HFFc6 (cell line): ENCODE measurements around the gene GALK1. TPM values are rescaled to one million over a fixed set of nuclear protein-coding genes. Genes with fewer than 3 reads are reported as not detected.

Experiments
- DNase-seq: peaks from one replicate; pipeline ENCODE4 v3.0.0-alpha.2; 2018
- H3K27ac Mint-ChIP-seq: 2 replicates; pipeline ENCODE4 v1.8.0; 2020; ENCODE audit warnings: mild to moderate bottlenecking, mixed read lengths
- H3K27me3 Mint-ChIP-seq: 2 replicates; pipeline ENCODE4 v1.8.0; 2021; ENCODE audit warnings: mild to moderate bottlenecking, moderate library complexity, mixed read lengths; ENCODE audit not compliant: insufficient read depth
- H3K36me3 Mint-ChIP-seq: 2 replicates; pipeline ENCODE4 v1.8.0; 2021; ENCODE audit warnings: low read depth, mixed read lengths
- H3K4me1 Mint-ChIP-seq: 2 replicates; pipeline ENCODE4 v1.8.0; 2020; ENCODE audit warnings: low read depth, mixed read lengths
- H3K4me3 Mint-ChIP-seq: 2 replicates; pipeline ENCODE4 v1.8.0; 2020; ENCODE audit warnings: mild to moderate bottlenecking, moderate library complexity, mixed read lengths
- H3K9me3 Mint-ChIP-seq: 2 replicates; pipeline ENCODE4 v1.8.0; 2020; ENCODE audit warnings: mild to moderate bottlenecking, mixed read lengths
- CTCF ChIP-seq: fragments of 200-600 bp; sonication (generic); IDR thresholded peaks from 2 replicates; pipeline ENCODE4 v1.5.0; 2021; ENCODE audit warnings: antibody characterized with exemption, mild to moderate bottlenecking
- total RNA-seq, 6 experiments: library from RNA; stranded (reverse); fragmentation: NEBNext Ultra II Directional; extraction: Animal tissue kit (Norgen Biotek cat#: 25700); gene quantifications; 2 replicates in 1 of 6; 3 replicates in 5 of 6; pipeline ENCODE4 v1.2.3, GENCODE V29; 2021

The GALK1 gene
- total RNA-seq, 6 experiments from 2014 or later, result 33.8 to 43.2 (median 37.7) TPM

- Mint-ChIP-seq H3K4me3 (no peak overlapping the region), H3K27ac (no peak overlapping the region), H3K36me3 (peaks cover 9% of the 10 kb centered on the region), H3K4me1 (peaks cover 22% of the 10 kb centered on the region), H3K9me3 (no peaks in the 10 kb centered on the region), H3K27me3 (no peaks in the 10 kb centered on the region)
- no peak for DNase-seq
- TF ChIP-seq CTCF, result no peak
These were observed 26.3 kb upstream of the GALK1 start for GRCh38 chr17:75791254-75791653.

GRCh38 chr17:75785016-75785890, 20.3 kb upstream of the GALK1 start:
- Mint-ChIP-seq H3K36me3 (peaks cover 16% of the 10 kb centered on the region), H3K9me3 (peaks cover 3% of the 10 kb centered on the region; the same call in 1 of the 2 replicates), H3K27me3 (no peaks in the 10 kb centered on the region), H3K27ac (peak overlapping the region; percentile 99), H3K4me3 (peak overlapping the region; percentile 88), H3K4me1 (peaks cover 38% of the 10 kb centered on the region)
- no peak for TF ChIP-seq CTCF
- DNase-seq, result peak; percentile 78

- DNase-seq, result peak; percentile 99
- Mint-ChIP-seq H3K36me3 (peaks cover 19% of the 10 kb centered on the region), H3K9me3 (peaks cover 7% of the 10 kb centered on the region), H3K27ac (peak within 1 kb of the TSS; percentile 99), H3K4me3 (peak within 1 kb of the TSS; percentile 88), H3K27me3 (peaks cover 2% of the 10 kb centered on the region), H3K4me1 (peaks cover 44% of the 10 kb centered on the region)
- TF ChIP-seq CTCF, result no peak
These were observed 19.6 kb upstream of the GALK1 start, which contains the start of gene UNK for GRCh38 chr17:75784473-75785015. UNK (plus strand) TSS chr17:75784806; CDS start chr17:75784881, 75 bp downstream.

- DNase-seq, result no peak
- H3K27ac Mint-ChIP-seq, result peak overlapping the region; percentile 99
- peaks cover 9% of the 10 kb centered on the region for H3K9me3 Mint-ChIP-seq
- H3K4me3 Mint-ChIP-seq, result peak overlapping the region; percentile 88
- peaks cover 44% of the 10 kb centered on the region for H3K4me1 Mint-ChIP-seq
- peaks cover 21% of the 10 kb centered on the region for H3K36me3 Mint-ChIP-seq
- H3K27me3 Mint-ChIP-seq, result peaks cover 3% of the 10 kb centered on the region
- TF ChIP-seq CTCF, result no peak
These were observed 18.9 kb upstream of the GALK1 start for GRCh38 chr17:75783803-75784472.

GRCh38 chr17:75783069-75783783, 18.2 kb upstream of the GALK1 start:
- DNase-seq, result peak; percentile 66
- peaks cover 45% of the 10 kb centered on the region for H3K4me1 Mint-ChIP-seq
- H3K4me3 Mint-ChIP-seq, result peak overlapping the region; percentile 88
- H3K36me3 Mint-ChIP-seq, result peaks cover 28% of the 10 kb centered on the region
- H3K9me3 Mint-ChIP-seq, result peaks cover 14% of the 10 kb centered on the region
- H3K27me3 Mint-ChIP-seq, result peaks cover 10% of the 10 kb centered on the region
- peak; percentile 90 for TF ChIP-seq CTCF
- H3K27ac Mint-ChIP-seq, result peak overlapping the region; percentile 99
